Right lobe of liver (tissue), 4 donors: ENCODE measurements around the gene PRDM7.

Experiments
- POLR2A ChIP-seq: fragments of 450-650 bp; IDR thresholded peaks from one replicate; pipeline ENCODE4 v1.6.1; 2017; ENCODE audit warnings: antibody characterized with exemption, mild to moderate bottlenecking
- TF ChIP-seq, protein P1 (sequence below), 4 donors: fragments of 200-600 bp in 3 of 4; fragments of 450-650 bp in 1 of 4; IDR thresholded peaks; one replicate each; pipeline versions ENCODE4 v1.5.1 to v1.8.0; 2016 to 2022; ENCODE audit warnings: antibody characterized with exemption in 4 of 4, mild to moderate bottlenecking in 2 of 4
- donor health status: DM: no; HTN: no; CAD: no.
- donor health status: DM: no; HTN: no; CAD: no.
- donor health status: DM: no; HTN: yes; CAD: no.

DNA sequence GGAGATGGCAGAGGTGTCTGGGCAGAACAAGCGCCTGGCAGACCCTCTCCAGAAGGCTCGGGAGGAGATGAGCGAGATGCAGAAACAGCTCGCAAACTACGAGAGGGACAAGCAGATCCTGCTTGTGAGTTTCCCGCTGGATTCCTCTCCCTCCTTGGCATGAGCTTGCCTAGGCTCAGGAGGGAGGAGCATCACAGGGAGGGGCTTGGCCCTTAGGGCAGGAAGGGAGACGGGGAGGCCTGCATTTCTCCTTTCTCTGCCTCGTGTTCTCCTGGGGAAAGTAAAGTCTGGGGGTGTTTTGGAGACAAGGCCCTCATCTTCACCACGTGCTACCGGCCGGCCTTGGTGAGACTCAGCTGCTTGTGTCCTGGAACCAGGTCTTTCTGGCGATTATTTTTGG lies 39.9 kb downstream of the PRDM7 start:
- no peak for TF ChIP-seq POLR2A
- TF ChIP-seq, protein P1, sequence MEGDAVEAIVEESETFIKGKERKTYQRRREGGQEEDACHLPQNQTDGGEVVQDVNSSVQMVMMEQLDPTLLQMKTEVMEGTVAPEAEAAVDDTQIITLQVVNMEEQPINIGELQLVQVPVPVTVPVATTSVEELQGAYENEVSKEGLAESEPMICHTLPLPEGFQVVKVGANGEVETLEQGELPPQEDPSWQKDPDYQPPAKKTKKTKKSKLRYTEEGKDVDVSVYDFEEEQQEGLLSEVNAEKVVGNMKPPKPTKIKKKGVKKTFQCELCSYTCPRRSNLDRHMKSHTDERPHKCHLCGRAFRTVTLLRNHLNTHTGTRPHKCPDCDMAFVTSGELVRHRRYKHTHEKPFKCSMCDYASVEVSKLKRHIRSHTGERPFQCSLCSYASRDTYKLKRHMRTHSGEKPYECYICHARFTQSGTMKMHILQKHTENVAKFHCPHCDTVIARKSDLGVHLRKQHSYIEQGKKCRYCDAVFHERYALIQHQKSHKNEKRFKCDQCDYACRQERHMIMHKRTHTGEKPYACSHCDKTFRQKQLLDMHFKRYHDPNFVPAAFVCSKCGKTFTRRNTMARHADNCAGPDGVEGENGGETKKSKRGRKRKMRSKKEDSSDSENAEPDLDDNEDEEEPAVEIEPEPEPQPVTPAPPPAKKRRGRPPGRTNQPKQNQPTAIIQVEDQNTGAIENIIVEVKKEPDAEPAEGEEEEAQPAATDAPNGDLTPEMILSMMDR (IDR thresholded peaks at IDR 0.05): no peak
